Liver (tissue), 9 donors: ENCODE results near the gene SLCO2A1. TPM values are rescaled to one million over a fixed set of nuclear protein-coding genes. Genes with fewer than 3 reads are reported as not detected.

ENCODE experiments used
- DNase-seq: peaks from one replicate; pipeline ENCODE4 v3.0.0-alpha.2; 2017; ENCODE audit warnings: low spot score
- H3K27ac ChIP-seq, 2 donors: one replicate each; pipeline ENCODE4 v1.7.0; 2013; ENCODE audit warnings: inconsistent platforms in 2 of 2, low read length in 2 of 2, control low read depth in 1 of 2, low read depth in 1 of 2, mild to moderate bottlenecking in 1 of 2
- H3K27me3 ChIP-seq, 4 donors: one replicate each; pipeline versions ENCODE4 v1.6.1 to v1.7.0; 2013; ENCODE audit warnings: low read length in 3 of 4, inconsistent platforms in 1 of 4, mild to moderate bottlenecking in 1 of 4, moderate library complexity in 1 of 4; ENCODE audit not compliant: control insufficient read depth in 4 of 4, insufficient read depth in 4 of 4
- H3K36me3 ChIP-seq, 4 donors: one replicate each; pipeline versions ENCODE4 v1.6.1 to v1.7.0; 2013; ENCODE audit warnings: low read length in 3 of 4, mild to moderate bottlenecking in 3 of 4, low read depth in 1 of 4, moderate library complexity in 1 of 4; ENCODE audit not compliant: control insufficient read depth in 4 of 4, insufficient read depth in 3 of 4
- H3K4me1 ChIP-seq, 4 donors: one replicate each; pipeline versions ENCODE4 v1.6.1 to v1.7.0; 2013; ENCODE audit warnings: low read length in 3 of 4, mild to moderate bottlenecking in 3 of 4, moderate library complexity in 1 of 4; ENCODE audit not compliant: control insufficient read depth in 4 of 4, insufficient read depth in 4 of 4
- H3K4me3 ChIP-seq, 3 donors: one replicate each; pipeline versions ENCODE4 v1.6.1 to v1.7.0; 2013; ENCODE audit warnings: low read length in 3 of 3, control low read depth in 1 of 3, low read depth in 1 of 3, mild to moderate bottlenecking in 1 of 3
- H3K9ac ChIP-seq, 2 donors: one replicate each; pipeline ENCODE4 v1.7.0; 2013; ENCODE audit warnings: low read length in 2 of 2, mild to moderate bottlenecking in 2 of 2, moderate library complexity in 2 of 2, control low read depth in 1 of 2, low read depth in 1 of 2
- H3K9me3 ChIP-seq, 4 donors: one replicate each; pipeline versions ENCODE4 v1.6.1 to v1.7.0; 2013; ENCODE audit warnings: low read length in 3 of 4; ENCODE audit not compliant: control insufficient read depth in 4 of 4
- EGR1 ChIP-seq, 2 donors: IDR thresholded peaks; 2 replicates each; pipeline ENCODE4 v1.6.1; 2016 to 2018; ENCODE audit warnings: antibody characterized with exemption in 2 of 2, low read depth in 2 of 2
- FOXA1 ChIP-seq: IDR thresholded peaks from 2 replicates; pipeline ENCODE4 v1.6.1; 2016; ENCODE audit warnings: antibody characterized with exemption
- FOXA2 ChIP-seq: IDR thresholded peaks from 2 replicates; pipeline ENCODE4 v1.6.1; 2016; ENCODE audit warnings: antibody characterized with exemption
- GABPA ChIP-seq, 2 donors: IDR thresholded peaks in 1 of 2; conservative IDR thresholded peaks in 1 of 2; 2 replicates each; pipeline ENCODE4 v1.6.1; 2016; ENCODE audit warnings: antibody characterized with exemption in 2 of 2, mild to moderate bottlenecking in 1 of 2, moderate library complexity in 1 of 2
- HNF4A ChIP-seq, 2 donors: conservative IDR thresholded peaks; 2 replicates each; pipeline ENCODE4 v1.6.1; 2016; ENCODE audit warnings: antibody characterized with exemption in 2 of 2, mild to moderate bottlenecking in 2 of 2
- HNF4G ChIP-seq: IDR thresholded peaks from 2 replicates; pipeline ENCODE4 v1.6.1; 2016; ENCODE audit warnings: antibody characterized with exemption
- JUND ChIP-seq, 2 donors: IDR thresholded peaks; 2 replicates each; pipeline ENCODE4 v1.6.1; 2016; ENCODE audit warnings: antibody characterized with exemption in 2 of 2
- MAX ChIP-seq: IDR thresholded peaks from 2 replicates; pipeline ENCODE4 v1.6.1; 2016; ENCODE audit warnings: antibody characterized with exemption
- NR2F2 ChIP-seq: IDR thresholded peaks from 2 replicates; pipeline ENCODE4 v1.6.1; 2016; ENCODE audit warnings: antibody characterized with exemption
- RAD21 ChIP-seq, 2 donors: IDR thresholded peaks; 2 replicates each; pipeline ENCODE4 v1.6.1; 2016; ENCODE audit warnings: antibody characterized with exemption in 2 of 2, mild to moderate bottlenecking in 2 of 2
- RXRA ChIP-seq, 2 donors: IDR thresholded peaks; 2 replicates each; pipeline ENCODE4 v1.6.1; 2017 to 2018; ENCODE audit warnings: antibody characterized with exemption in 2 of 2, mild to moderate bottlenecking in 1 of 2
- SP1 ChIP-seq: IDR thresholded peaks from 2 replicates; pipeline ENCODE4 v1.6.1; 2018; ENCODE audit warnings: antibody characterized with exemption, mild to moderate bottlenecking
- TAF1 ChIP-seq: conservative IDR thresholded peaks from 2 replicates; pipeline ENCODE4 v1.6.1; 2016; ENCODE audit warnings: antibody characterized with exemption, mild to moderate bottlenecking
- YY1 ChIP-seq: IDR thresholded peaks from 2 replicates; pipeline ENCODE4 v1.6.1; 2016; ENCODE audit warnings: antibody characterized with exemption, mild to moderate bottlenecking
- ZBTB33 ChIP-seq: IDR thresholded peaks from 2 replicates; pipeline ENCODE4 v1.6.1; 2016; ENCODE audit warnings: antibody characterized with exemption
- WGBS: extraction: QIAGEN DNeasy Blood & Tissue Kit; methylation state at CpG from one replicate; pipeline ENCODE4 v1.1.7; 2013; 5-methylcytosine and 5-hydroxymethylcytosine counted together
- polyA plus RNA-seq, 2 donors: library from polyadenylated mRNA; stranded (reverse) in 1 of 2; unstranded in 1 of 2; fragments of 200-250 nt in 1 of 2; fragments of >200 nt in 1 of 2; fragmentation: Nextera tagmentation in 1 of 2; extraction: Ambion mirVana in 1 of 2; gene quantifications; one replicate each; pipeline versions ENCODE4 v1.2.1 to v1.2.3, GENCODE V29; 2013 to 2015
- total RNA-seq, 2 donors: library from RNA; depleted of rRNA; stranded (reverse); fragments of >200 nt; gene quantifications; one replicate each; pipeline ENCODE4 v1.2.3, GENCODE V29; 2014
- TF ChIP-seq, protein P1 (sequence below): IDR thresholded peaks from 2 replicates; pipeline ENCODE4 v1.6.1; 2016; ENCODE audit warnings: antibody characterized with exemption, mild to moderate bottlenecking
- TF ChIP-seq, protein P2 (sequence below): fragments of 150-350 bp; IDR thresholded peaks from 2 replicates; pipeline ENCODE4 v1.5.1; 2017; ENCODE audit warnings: improper control_type of control experiment, low read depth, low read length; ENCODE audit not compliant: missing input control
- TF ChIP-seq, protein P3 (sequence below): IDR thresholded peaks from 2 replicates; pipeline ENCODE4 v1.6.1; 2016; ENCODE audit warnings: antibody characterized with exemption
- donor health status: healthy.
- donor health status: healthy.
- donor health status: healthy.
- donor health status: healthy.
- donor health status: healthy.

Gene SLCO2A1
- total and polyA plus RNA-seq, 4 donors: 0.56 to 3.1 (median 2.2) TPM

GRCh38 chr3:134009345-134010000, 20.3 kb downstream of the SLCO2A1 start (continued):
- TF ChIP-seq, protein P1, sequence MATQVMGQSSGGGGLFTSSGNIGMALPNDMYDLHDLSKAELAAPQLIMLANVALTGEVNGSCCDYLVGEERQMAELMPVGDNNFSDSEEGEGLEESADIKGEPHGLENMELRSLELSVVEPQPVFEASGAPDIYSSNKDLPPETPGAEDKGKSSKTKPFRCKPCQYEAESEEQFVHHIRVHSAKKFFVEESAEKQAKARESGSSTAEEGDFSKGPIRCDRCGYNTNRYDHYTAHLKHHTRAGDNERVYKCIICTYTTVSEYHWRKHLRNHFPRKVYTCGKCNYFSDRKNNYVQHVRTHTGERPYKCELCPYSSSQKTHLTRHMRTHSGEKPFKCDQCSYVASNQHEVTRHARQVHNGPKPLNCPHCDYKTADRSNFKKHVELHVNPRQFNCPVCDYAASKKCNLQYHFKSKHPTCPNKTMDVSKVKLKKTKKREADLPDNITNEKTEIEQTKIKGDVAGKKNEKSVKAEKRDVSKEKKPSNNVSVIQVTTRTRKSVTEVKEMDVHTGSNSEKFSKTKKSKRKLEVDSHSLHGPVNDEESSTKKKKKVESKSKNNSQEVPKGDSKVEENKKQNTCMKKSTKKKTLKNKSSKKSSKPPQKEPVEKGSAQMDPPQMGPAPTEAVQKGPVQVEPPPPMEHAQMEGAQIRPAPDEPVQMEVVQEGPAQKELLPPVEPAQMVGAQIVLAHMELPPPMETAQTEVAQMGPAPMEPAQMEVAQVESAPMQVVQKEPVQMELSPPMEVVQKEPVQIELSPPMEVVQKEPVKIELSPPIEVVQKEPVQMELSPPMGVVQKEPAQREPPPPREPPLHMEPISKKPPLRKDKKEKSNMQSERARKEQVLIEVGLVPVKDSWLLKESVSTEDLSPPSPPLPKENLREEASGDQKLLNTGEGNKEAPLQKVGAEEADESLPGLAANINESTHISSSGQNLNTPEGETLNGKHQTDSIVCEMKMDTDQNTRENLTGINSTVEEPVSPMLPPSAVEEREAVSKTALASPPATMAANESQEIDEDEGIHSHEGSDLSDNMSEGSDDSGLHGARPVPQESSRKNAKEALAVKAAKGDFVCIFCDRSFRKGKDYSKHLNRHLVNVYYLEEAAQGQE: no peak
- TF ChIP-seq TAF1 (no peak), YY1 (no peak), RAD21 (IDR thresholded peaks at IDR 0.05) (no peak)

DNA sequence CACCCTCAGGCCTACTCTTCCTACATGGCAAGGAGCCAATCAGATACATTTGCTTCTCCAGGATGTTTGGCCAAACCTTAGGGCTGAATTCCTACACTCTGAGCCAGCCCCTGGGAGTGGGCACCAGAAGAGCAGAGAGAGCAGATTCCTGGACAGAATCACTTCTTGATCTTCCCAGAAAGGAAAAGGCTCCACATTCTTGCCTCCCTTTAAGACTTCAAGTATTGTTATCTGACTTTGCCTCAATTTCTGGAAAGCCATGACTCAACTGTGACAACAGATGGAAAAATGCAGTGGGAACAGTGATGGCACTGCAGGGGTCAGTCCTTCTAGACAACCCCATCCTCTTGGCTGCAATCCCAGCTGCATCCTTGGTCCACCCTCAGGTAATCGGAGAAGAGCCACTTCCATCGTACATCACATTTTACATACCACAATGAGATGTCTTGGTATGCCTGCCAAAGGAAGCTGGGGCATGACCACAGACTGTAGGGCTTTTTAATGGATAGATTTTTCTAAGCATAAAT, 21.0 kb downstream of the SLCO2A1 start:
- Histone ChIP-seq H3K27ac (no peak overlapping the region), H3K9ac (no peak overlapping the region), H3K36me3 (no peaks in the 10 kb centered on the region), H3K9me3 (peaks cover 0 to 1% (median 0%) of the 10 kb centered on the region in 4 donors), H3K4me1 (no peaks in the 10 kb centered on the region), H3K4me3 (no peak overlapping the region), H3K27me3 (no peaks in the 10 kb centered on the region)
- 45% methylated on average over 2 of the region's 2 CpGs for WGBS
- TF ChIP-seq TAF1 (no peak), RXRA (IDR thresholded peaks at IDR 0.05) (no peak), MAX (no peak), YY1 (no peak), GABPA (IDR thresholded peaks at IDR 0.05 in 1 of 2, conservative IDR thresholded peaks at IDR 0.05 in 1 of 2) (no peak), JUND (IDR thresholded peaks at IDR 0.05) (no peak), NR2F2 (no peak), FOXA2 (no peak), ZBTB33 (no peak), FOXA1 (no peak), SP1 (no peak), HNF4A (conservative IDR thresholded peaks at IDR 0.05) (no peak), RAD21 (IDR thresholded peaks at IDR 0.05) (no peak), EGR1 (IDR thresholded peaks at IDR 0.05; ENCODE audit: low read depth in 2 of 2) (no peak), HNF4G (no peak)
- TF ChIP-seq, protein P1: no peak
- TF ChIP-seq, protein P2, sequence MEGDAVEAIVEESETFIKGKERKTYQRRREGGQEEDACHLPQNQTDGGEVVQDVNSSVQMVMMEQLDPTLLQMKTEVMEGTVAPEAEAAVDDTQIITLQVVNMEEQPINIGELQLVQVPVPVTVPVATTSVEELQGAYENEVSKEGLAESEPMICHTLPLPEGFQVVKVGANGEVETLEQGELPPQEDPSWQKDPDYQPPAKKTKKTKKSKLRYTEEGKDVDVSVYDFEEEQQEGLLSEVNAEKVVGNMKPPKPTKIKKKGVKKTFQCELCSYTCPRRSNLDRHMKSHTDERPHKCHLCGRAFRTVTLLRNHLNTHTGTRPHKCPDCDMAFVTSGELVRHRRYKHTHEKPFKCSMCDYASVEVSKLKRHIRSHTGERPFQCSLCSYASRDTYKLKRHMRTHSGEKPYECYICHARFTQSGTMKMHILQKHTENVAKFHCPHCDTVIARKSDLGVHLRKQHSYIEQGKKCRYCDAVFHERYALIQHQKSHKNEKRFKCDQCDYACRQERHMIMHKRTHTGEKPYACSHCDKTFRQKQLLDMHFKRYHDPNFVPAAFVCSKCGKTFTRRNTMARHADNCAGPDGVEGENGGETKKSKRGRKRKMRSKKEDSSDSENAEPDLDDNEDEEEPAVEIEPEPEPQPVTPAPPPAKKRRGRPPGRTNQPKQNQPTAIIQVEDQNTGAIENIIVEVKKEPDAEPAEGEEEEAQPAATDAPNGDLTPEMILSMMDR: no peak
- TF ChIP-seq, protein P3, sequence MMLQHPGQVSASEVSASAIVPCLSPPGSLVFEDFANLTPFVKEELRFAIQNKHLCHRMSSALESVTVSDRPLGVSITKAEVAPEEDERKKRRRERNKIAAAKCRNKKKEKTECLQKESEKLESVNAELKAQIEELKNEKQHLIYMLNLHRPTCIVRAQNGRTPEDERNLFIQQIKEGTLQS: no peak
- DNase-seq: no peak
